Sigmoid colon (tissue), 4 donors: ENCODE results near the gene DOK6.

Experiments
- POLR2A ChIP-seq, 2 donors: fragments of 450-650 bp; IDR thresholded peaks; one replicate each; pipeline ENCODE4 v1.6.1; 2016; ENCODE audit warnings: antibody characterized with exemption in 2 of 2, mild to moderate bottlenecking in 2 of 2, moderate library complexity in 2 of 2
- POLR2AphosphoS5 ChIP-seq, 4 donors: sonication (generic); formaldehyde crosslinking; IDR thresholded peaks; one replicate each; pipeline ENCODE4 v1.6.1; 2017; ENCODE audit warnings: antibody characterized with exemption in 4 of 4
- TF ChIP-seq, protein P1 (sequence below), 4 experiments: fragments of 450-650 bp in 3 of 4; fragments of 200-600 bp in 1 of 4; IDR thresholded peaks; one replicate each; pipeline ENCODE4 v1.5.1; 2016 to 2019; ENCODE audit warnings: antibody characterized with exemption in 4 of 4, mild to moderate bottlenecking in 3 of 4, moderate library complexity in 2 of 4

DNA sequence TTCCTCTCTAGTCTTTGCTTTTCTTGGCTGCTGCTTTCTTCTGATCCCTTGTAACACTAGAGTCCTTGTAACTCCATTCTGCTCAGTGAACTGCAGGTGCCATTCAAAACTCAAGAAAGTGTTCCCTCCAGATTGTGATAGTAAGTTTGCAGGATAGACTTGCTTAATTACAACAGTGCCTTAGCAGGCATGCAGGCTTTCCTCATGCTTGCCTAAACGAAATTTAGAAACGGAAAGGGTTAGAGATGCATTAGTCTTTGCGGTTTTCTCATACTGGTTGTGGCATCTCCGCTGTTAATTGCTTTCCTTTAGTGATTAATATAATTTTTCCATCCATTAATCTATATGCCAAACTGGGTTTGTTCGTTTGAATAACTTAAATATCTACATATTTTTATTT is 82.9 kb downstream of the DOK6 start:
- TF ChIP-seq POLR2AphosphoS5 (IDR thresholded peaks at IDR 0.05) (no peak), POLR2A (IDR thresholded peaks at IDR 0.05) (no peak)
- TF ChIP-seq, protein P1, sequence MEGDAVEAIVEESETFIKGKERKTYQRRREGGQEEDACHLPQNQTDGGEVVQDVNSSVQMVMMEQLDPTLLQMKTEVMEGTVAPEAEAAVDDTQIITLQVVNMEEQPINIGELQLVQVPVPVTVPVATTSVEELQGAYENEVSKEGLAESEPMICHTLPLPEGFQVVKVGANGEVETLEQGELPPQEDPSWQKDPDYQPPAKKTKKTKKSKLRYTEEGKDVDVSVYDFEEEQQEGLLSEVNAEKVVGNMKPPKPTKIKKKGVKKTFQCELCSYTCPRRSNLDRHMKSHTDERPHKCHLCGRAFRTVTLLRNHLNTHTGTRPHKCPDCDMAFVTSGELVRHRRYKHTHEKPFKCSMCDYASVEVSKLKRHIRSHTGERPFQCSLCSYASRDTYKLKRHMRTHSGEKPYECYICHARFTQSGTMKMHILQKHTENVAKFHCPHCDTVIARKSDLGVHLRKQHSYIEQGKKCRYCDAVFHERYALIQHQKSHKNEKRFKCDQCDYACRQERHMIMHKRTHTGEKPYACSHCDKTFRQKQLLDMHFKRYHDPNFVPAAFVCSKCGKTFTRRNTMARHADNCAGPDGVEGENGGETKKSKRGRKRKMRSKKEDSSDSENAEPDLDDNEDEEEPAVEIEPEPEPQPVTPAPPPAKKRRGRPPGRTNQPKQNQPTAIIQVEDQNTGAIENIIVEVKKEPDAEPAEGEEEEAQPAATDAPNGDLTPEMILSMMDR (IDR thresholded peaks at IDR 0.05): no peak
